HPDE6-E6E7 (cell line): Measurements from ENCODE around the gene OR2H1.
"Not testable (repeated sequence)": the region's sequence is repeated elsewhere in the genome, so short reads cannot be mapped to it uniquely, and the experiment has no call there.

Experiments used
- DNase-seq: peaks from one replicate; pipeline ENCODE4 v3.0.0; 2011; ENCODE audit warnings: missing footprints; ENCODE audit errors: extremely low spot score

Gene OR2H1

GRCh38 chr6:29456971-29457370 is at the start of gene OR2H1, which contains the start of gene OR11A1:
Gene OR2H1, plus strand, starts transcription at chr6:29457155. Its CDS starts 4,615 bp downstream, at chr6:29461770.
Gene OR11A1, minus strand, starts transcription at chr6:29457071. Its CDS starts 29,430 bp downstream, at chr6:29427641.
- no peak for DNase-seq

GRCh38 chr6:29414588-29414987 is 42.4 kb upstream of the OR2H1 start, which contains the start of gene OR12D1:
Gene OR12D1, plus strand, starts transcription at chr6:29414928.
- DNase-seq: no peak

GRCh38 chr6:29419516-29419915 is 37.4 kb upstream of the OR2H1 start:
- DNase-seq: no peak

- DNase-seq: no peak
Measured at GRCh38 chr6:29424168-29424567, 32.8 kb upstream of the OR2H1 start.

- DNase-seq: no peak
Measured at GRCh38 chr6:29424575-29424974, 32.4 kb upstream of the OR2H1 start.

- DNase-seq: no peak
Measured at GRCh38 chr6:29425075-29425474, 31.9 kb upstream of the OR2H1 start.

GRCh38 chr6:29426654-29427053 is 30.3 kb upstream of the OR2H1 start:
- no peak for DNase-seq

- DNase-seq: not testable (repeated sequence)
Measured at GRCh38 chr6:29436730-29437129, 20.2 kb upstream of the OR2H1 start.

- no peak for DNase-seq
Measured at GRCh38 chr6:29439006-29439405, 17.9 kb upstream of the OR2H1 start, which contains the start of gene OR10C1. Gene OR10C1, plus strand, starts transcription at chr6:29439306. Its CDS starts 710 bp downstream, at chr6:29440016.

GRCh38 chr6:29442719-29443118 is 14.2 kb upstream of the OR2H1 start:
- no peak for DNase-seq

GRCh38 chr6:29444031-29444430 is 12.9 kb upstream of the OR2H1 start:
- not testable (repeated sequence) for DNase-seq

GRCh38 chr6:29447670-29448069 is 9.3 kb upstream of the OR2H1 start:
- no peak for DNase-seq

- DNase-seq: no peak
Measured at GRCh38 chr6:29451471-29452193, 5.3 kb upstream of the OR2H1 start.

- no peak for DNase-seq
Measured at GRCh38 chr6:29461021-29461814, 4.3 kb downstream of the OR2H1 start.

GRCh38 chr6:29462022-29462421 is 5.1 kb downstream of the OR2H1 start:
- DNase-seq: no peak

GRCh38 chr6:29465279-29465678 is 8.3 kb downstream of the OR2H1 start:
- no peak for DNase-seq

GRCh38 chr6:29465801-29466200 is 8.8 kb downstream of the OR2H1 start:
- no peak for DNase-seq

- DNase-seq: no peak
Measured at GRCh38 chr6:29466241-29466640, 9.3 kb downstream of the OR2H1 start.

- no peak for DNase-seq
Measured at GRCh38 chr6:29474996-29475395, 18.0 kb downstream of the OR2H1 start.

- DNase-seq: no peak
Measured at GRCh38 chr6:29477923-29478450, 21.0 kb downstream of the OR2H1 start.

- DNase-seq: no peak
Measured at GRCh38 chr6:29478740-29479139, 21.8 kb downstream of the OR2H1 start.

GRCh38 chr6:29479560-29479959 is 22.6 kb downstream of the OR2H1 start:
- DNase-seq: no peak

- no peak for DNase-seq
Measured at GRCh38 chr6:29483186-29483585, 26.2 kb downstream of the OR2H1 start.
